SK-N-SH (cell line): ENCODE measurements around the gene CDH18. TPM values are rescaled to one million over a fixed set of nuclear protein-coding genes. Genes with fewer than 3 reads are reported as not detected.

Experiments
- CTCF ChIA-PET: fragments of 300-600, 350-600 bp; formaldehyde crosslinking; extraction: SDS; loops from one replicate; lab custom pipeline; 2021; lab: Yijun Ruan, JAX
- POLR2A ChIA-PET: fragments of 350-600 bp; sonication (Branson Sonifier 250); formaldehyde crosslinking; extraction: SDS; loops from one replicate; lab custom pipeline; 2020; ENCODE audit warnings: antibody characterized with exemption, inconsistent platforms; lab: Yijun Ruan, JAX
- DNase-seq: peaks from one replicate; pipeline ENCODE4 v3.0.0; 2012
- H2AFZ ChIP-seq: fragments of 200-600 bp; sonication (generic); 2 replicates; pipeline ENCODE4 v1.8.1; 2016; ENCODE audit warnings: antibody characterized with exemption, mild to moderate bottlenecking, low read depth
- H3F3A ChIP-seq: fragments of 200-600 bp; sonication (generic); replicated peaks from 2 replicates; pipeline ENCODE3; 2016; ENCODE audit warnings: antibody characterized with exemption, mild to moderate bottlenecking; ENCODE audit not compliant: insufficient read depth
- H3K27ac ChIP-seq, 2 experiments: fragments of 200-500 bp in 1 of 2; fragments of 200-600 bp in 1 of 2; sonication (Bioruptor generic) in 1 of 2; sonication (generic), shearing (Covaris generic) in 1 of 2; 2 replicates each; pipeline versions ENCODE4 v1.5.1 to v1.6.1; 2014 to 2016; ENCODE audit warnings: low read depth in 2 of 2, inconsistent platforms in 1 of 2, low read length in 1 of 2, mild to moderate bottlenecking in 1 of 2, mixed read lengths in 1 of 2
- H3K27me3 ChIP-seq: fragments of 200-600 bp; sonication (generic), shearing (Covaris generic); 2 replicates; pipeline ENCODE4 v1.6.1; 2016; ENCODE audit warnings: mixed run types; ENCODE audit not compliant: insufficient read depth
- H3K36me3 ChIP-seq, 2 experiments: fragments of 200-500 bp in 1 of 2; fragments of 200-600 bp in 1 of 2; sonication (Bioruptor generic) in 1 of 2; sonication (generic) in 1 of 2; replicated peaks in 1 of 2; 2 replicates each; pipeline versions ENCODE3 to v1.5.1; 2014 to 2016; ENCODE audit warnings: low read length in 1 of 2, mild to moderate bottlenecking in 1 of 2; ENCODE audit not compliant: insufficient read depth in 2 of 2, control insufficient read depth in 1 of 2
- H3K4me1 ChIP-seq, 2 experiments: fragments of 200-500 bp in 1 of 2; fragments of 200-600 bp in 1 of 2; sonication (Bioruptor generic) in 1 of 2; sonication (generic), shearing (Covaris generic) in 1 of 2; 2 replicates each; pipeline versions ENCODE4 v1.5.1 to v1.6.1; 2014 to 2016; ENCODE audit warnings: low read depth in 1 of 2, low read length in 1 of 2, mixed run types in 1 of 2; ENCODE audit not compliant: insufficient read depth in 2 of 2, control insufficient read depth in 1 of 2
- H3K4me2 ChIP-seq: fragments of 200-600 bp; sonication (generic), shearing (Covaris generic); 2 replicates; pipeline ENCODE4 v1.6.1; 2017; ENCODE audit warnings: mixed run types
- H3K4me3 ChIP-seq, 2 experiments: fragments of 200-500 bp in 1 of 2; fragments of 200-600 bp in 1 of 2; sonication (Bioruptor generic) in 1 of 2; sonication (generic), shearing (Covaris generic) in 1 of 2; 2 replicates each; pipeline versions ENCODE4 v1.5.1 to v1.8.1; 2014 to 2016; ENCODE audit warnings: low read depth in 2 of 2, inconsistent platforms in 1 of 2, low read length in 1 of 2, mild to moderate bottlenecking in 1 of 2, mixed read lengths in 1 of 2, moderate library complexity in 1 of 2
- H3K79me2 ChIP-seq: fragments of 200-600 bp; sonication (generic); 2 replicates; pipeline ENCODE4 v1.8.1; 2017; ENCODE audit warnings: mild to moderate bottlenecking; ENCODE audit not compliant: insufficient read depth
- H3K9ac ChIP-seq: fragments of 200-600 bp; sonication (generic); 2 replicates; pipeline ENCODE4 v1.6.1; 2017; ENCODE audit warnings: mixed run types
- H3K9me2 ChIP-seq: fragments of 200-600 bp; sonication (generic); 2 replicates; pipeline ENCODE4 v1.6.1; 2017; ENCODE audit warnings: mixed run types
- H3K9me3 ChIP-seq: fragments of 200-600 bp; sonication (generic); 2 replicates; pipeline ENCODE4 v1.6.1; 2017; ENCODE audit warnings: mixed run types, mild to moderate bottlenecking, moderate library complexity
- H4K20me1 ChIP-seq: fragments of 200-600 bp; sonication (generic); 2 replicates; pipeline ENCODE4 v1.6.1; 2017; ENCODE audit warnings: mild to moderate bottlenecking, mixed run types; ENCODE audit not compliant: insufficient read depth
- CHD2 ChIP-seq: fragments of 150-350 bp; IDR thresholded peaks from 2 replicates; pipeline ENCODE4 v1.6.1; 2018; ENCODE audit warnings: low read length; ENCODE audit not compliant: partially characterized antibody
- ELF1 ChIP-seq: IDR thresholded peaks from 2 replicates; pipeline ENCODE4 v1.4.0; 2012
- EZH2phosphoT487 ChIP-seq: fragments of 200-600 bp; sonication (generic); IDR thresholded peaks from 2 replicates; pipeline ENCODE4 v1.6.1; 2017; ENCODE audit warnings: low read depth, mixed run types, mild to moderate bottlenecking, antibody characterized with exemption, moderate library complexity, borderline replicate concordance
- FOSL2 ChIP-seq: IDR thresholded peaks from 2 replicates; pipeline ENCODE4 v1.4.0; 2012; ENCODE audit warnings: low read depth, mild to moderate bottlenecking, moderate library complexity, borderline replicate concordance
- IRF3 ChIP-seq: fragments of 150-350 bp; IDR thresholded peaks from 2 replicates; pipeline ENCODE4 v1.6.1; 2016; ENCODE audit warnings: mild to moderate bottlenecking, low read depth, low read length
- NFIC ChIP-seq: IDR thresholded peaks from 2 replicates; pipeline ENCODE4 v1.4.0; 2012; ENCODE audit warnings: borderline replicate concordance
- POLR2AphosphoS5 ChIP-seq: IDR thresholded peaks from 2 replicates; pipeline ENCODE4 v1.6.1; 2012; ENCODE audit warnings: low read depth, low read length
- RAD21 ChIP-seq: IDR thresholded peaks from 2 replicates; pipeline ENCODE4 v1.6.1; 2012; ENCODE audit warnings: mild to moderate bottlenecking, low read length
- RCOR1 ChIP-seq: fragments of 150-350 bp; IDR thresholded peaks from 2 replicates; pipeline ENCODE4 v1.6.1; 2017; ENCODE audit warnings: antibody characterized with exemption, low read length
- TAF1 ChIP-seq: IDR thresholded peaks from 2 replicates; pipeline ENCODE4 v1.6.1; 2012; ENCODE audit warnings: low read depth, mild to moderate bottlenecking, low read length, moderate library complexity, borderline replicate concordance
- TEAD4 ChIP-seq: IDR thresholded peaks from 2 replicates; pipeline ENCODE4 v1.4.0; 2012; ENCODE audit warnings: mild to moderate bottlenecking, borderline replicate concordance; ENCODE audit not compliant: insufficient read depth
- USF1 ChIP-seq: IDR thresholded peaks from 2 replicates; pipeline ENCODE4 v1.4.0; 2012; ENCODE audit warnings: low read depth, borderline replicate concordance
- USF2 ChIP-seq: fragments of 150-350 bp; IDR thresholded peaks from 2 replicates; pipeline ENCODE4 v1.6.1; 2017; ENCODE audit warnings: antibody characterized with exemption, low read length, low read depth, borderline replicate concordance
- YY1 ChIP-seq: IDR thresholded peaks from 2 replicates; pipeline ENCODE4 v1.4.0; 2012; ENCODE audit warnings: low read depth, mild to moderate bottlenecking
- ZBTB33 ChIP-seq: IDR thresholded peaks from 2 replicates; pipeline ENCODE4 v1.4.0; 2012; ENCODE audit warnings: low read depth, borderline replicate concordance
- WGBS: methylation state at CpG from one replicate; pipeline ENCODE4 v1.1.6; 2017; ENCODE audit warnings: low lambda C conversion rate; 5-methylcytosine and 5-hydroxymethylcytosine counted together
- polyA plus RNA-seq, 3 experiments: library from polyadenylated mRNA; depleted of rRNA; stranded (reverse); fragments of >200 nt; gene quantifications; 2 replicates each; pipeline ENCODE4 v1.2.3, GENCODE V29; 2012

Gene CDH18
- polyA plus RNA-seq, 1 of the 3 experiments (the other 2 are of a cell fraction) = 6.0 TPM

- no peak overlapping the region for H3K27ac ChIP-seq
Observed at GRCh38 chr5:19713740-19714139, 274.3 kb downstream of the CDH18 start.

GRCh38 chr5:19709403-19709802, 278.6 kb downstream of the CDH18 start:
- DNase-seq = no peak
- Histone ChIP-seq H3K27me3 (no peaks in the 10 kb centered on the region), H3K27ac (no peak overlapping the region), H3K4me3 (no peak overlapping the region), H3K36me3 (peaks cover 0 to 4% of the 10 kb centered on the region in 2 experiments), H3K79me2 (no peaks in the 10 kb centered on the region), H3K9ac (no peak overlapping the region), H3F3A (no peaks in the 10 kb centered on the region), H2AFZ (no peak overlapping the region), H3K9me3 (no peaks in the 10 kb centered on the region), H3K4me1 (peaks cover 0 to 2% of the 10 kb centered on the region in 2 experiments; a peak in 1 of 4 replicates), H3K4me2 (no peak overlapping the region), H3K9me2 (no peaks in the 10 kb centered on the region), H4K20me1 (no peaks in the 10 kb centered on the region)
- ChIA-PET CTCF (no interaction called here), POLR2A (no interaction called here)
- WGBS = 24% methylated on average over 2 of the region's 2 CpGs
- TF ChIP-seq RCOR1 (no peak), USF1 (no peak), TEAD4 (no peak), ELF1 (no peak), POLR2AphosphoS5 (no peak), TAF1 (no peak), RAD21 (no peak), YY1 (no peak), USF2 (no peak), CHD2 (no peak), EZH2phosphoT487 (no peak), ZBTB33 (no peak)

More at GRCh38 chr5:19713740-19714139, 274.3 kb downstream of the CDH18 start:
- ChIA-PET CTCF (no interaction called here), POLR2A (no interaction called here)
- no peaks in the 10 kb centered on the region for H3K27me3 ChIP-seq
- TF ChIP-seq IRF3 = no peak
- no peak for TF ChIP-seq CHD2
- no peak for TF ChIP-seq NFIC
- no peak for TF ChIP-seq FOSL2
- TF ChIP-seq TAF1 = no peak
- TF ChIP-seq USF1 = no peak
- WGBS = 35% methylated on average over 1 of the region's 1 CpG
- peaks cover 3% of the 10 kb centered on the region for H3F3A ChIP-seq
- no peak for DNase-seq
- no peak overlapping the region for H3K9ac ChIP-seq
- no peaks in the 10 kb centered on the region for H4K20me1 ChIP-seq
- H3K4me2 ChIP-seq = no peak overlapping the region
- H2AFZ ChIP-seq = no peak overlapping the region
- no peaks in the 10 kb centered on the region; the same call in 1 of the 2 replicates for H3K9me3 ChIP-seq
- H3K4me3 ChIP-seq = no peak overlapping the region
- H3K9me2 ChIP-seq = no peaks in the 10 kb centered on the region
- H3K79me2 ChIP-seq = no peaks in the 10 kb centered on the region
- no peaks in the 10 kb centered on the region for H3K4me1 ChIP-seq
- peaks cover 0 to 10% of the 10 kb centered on the region in 2 experiments for H3K36me3 ChIP-seq
